SW 1271 (cell line): ENCODE data around the gene SLC48A1.

ENCODE experiments used
- DNase-seq, 2 experiments: peaks; one replicate each; lab custom pipeline; 2025; lab: John Stamatoyannopoulos, UW

Gene SLC48A1

DNA sequence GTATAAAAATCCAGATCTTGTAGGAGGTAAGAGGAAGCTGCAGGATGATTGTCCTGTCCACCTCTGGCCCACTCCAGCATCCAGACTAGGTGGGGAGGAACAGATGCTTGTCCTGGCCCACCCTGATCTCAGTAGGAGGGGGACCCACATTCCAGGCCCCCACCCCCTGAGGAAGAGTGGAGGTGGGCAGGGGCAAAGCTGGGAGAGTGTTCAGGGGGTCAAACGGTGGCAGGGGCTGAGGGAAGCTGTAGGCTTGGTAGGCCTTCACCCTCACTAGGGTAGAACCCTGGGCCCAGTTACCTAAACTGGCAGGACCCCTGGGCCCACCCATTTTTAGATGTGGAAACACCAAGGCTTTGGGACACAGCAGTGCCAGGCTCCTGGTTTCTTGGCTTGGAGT lies 4.1 kb downstream of the SLC48A1 start:
- DNase-seq = no peak

DNA sequence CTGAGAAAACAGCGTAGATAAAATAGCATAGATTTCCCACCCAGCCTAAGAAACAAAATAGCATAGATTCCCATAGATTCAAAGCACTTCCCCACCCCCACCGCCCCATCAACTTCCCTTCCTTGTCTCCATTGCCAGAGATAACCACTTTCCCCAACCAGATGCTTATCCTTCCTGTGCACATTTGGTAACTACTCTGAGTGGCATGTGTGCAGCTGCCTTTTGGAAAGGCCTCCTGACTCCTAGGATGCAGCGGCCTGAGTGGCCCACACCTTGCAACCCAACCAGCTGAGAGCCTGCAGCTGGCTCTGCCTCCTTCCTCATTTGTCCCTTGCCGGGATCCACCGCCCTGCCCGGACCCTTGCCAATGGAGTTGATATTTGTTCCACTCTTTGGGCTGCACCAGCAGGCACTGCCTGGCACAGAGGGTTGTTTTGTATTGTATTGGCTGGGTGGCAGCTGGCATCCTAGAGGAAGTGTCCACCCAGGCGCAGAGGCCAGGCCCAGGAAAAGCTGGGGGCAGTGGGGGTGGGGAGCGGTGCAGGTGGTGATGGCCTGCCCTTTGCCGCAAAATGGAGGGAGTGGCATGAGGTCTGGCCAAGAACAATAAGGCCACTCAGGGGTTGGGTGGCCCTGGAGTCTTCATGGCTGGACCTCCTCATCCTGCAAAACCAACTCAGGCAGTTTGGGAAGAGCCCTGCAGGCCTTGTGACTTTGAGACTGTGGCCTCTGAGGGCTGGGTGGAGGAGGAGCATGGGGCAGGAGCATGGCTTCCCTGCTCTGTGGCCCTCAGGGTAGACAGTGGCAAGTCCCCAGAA lies 4.9 kb downstream of the SLC48A1 start:
- DNase-seq = no peak

DNA sequence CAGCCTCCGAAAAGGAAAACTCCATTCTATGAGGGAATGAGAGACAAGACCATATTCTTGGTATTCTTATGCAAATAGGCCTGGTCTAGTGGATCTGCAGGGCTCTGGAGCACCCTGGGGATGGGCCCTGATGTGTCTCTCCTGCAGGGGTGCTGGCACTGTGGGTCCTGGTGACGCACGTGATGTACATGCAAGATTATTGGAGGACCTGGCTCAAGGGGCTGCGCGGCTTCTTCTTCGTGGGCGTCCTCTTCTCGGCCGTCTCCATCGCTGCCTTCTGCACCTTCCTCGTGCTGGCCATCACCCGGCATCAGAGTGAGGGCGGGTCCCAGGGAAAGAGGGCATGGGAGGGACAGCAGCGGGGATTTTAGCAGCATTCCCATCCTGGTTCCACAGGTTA lies 5.8 kb downstream of the SLC48A1 start:
- no peak for DNase-seq

DNA sequence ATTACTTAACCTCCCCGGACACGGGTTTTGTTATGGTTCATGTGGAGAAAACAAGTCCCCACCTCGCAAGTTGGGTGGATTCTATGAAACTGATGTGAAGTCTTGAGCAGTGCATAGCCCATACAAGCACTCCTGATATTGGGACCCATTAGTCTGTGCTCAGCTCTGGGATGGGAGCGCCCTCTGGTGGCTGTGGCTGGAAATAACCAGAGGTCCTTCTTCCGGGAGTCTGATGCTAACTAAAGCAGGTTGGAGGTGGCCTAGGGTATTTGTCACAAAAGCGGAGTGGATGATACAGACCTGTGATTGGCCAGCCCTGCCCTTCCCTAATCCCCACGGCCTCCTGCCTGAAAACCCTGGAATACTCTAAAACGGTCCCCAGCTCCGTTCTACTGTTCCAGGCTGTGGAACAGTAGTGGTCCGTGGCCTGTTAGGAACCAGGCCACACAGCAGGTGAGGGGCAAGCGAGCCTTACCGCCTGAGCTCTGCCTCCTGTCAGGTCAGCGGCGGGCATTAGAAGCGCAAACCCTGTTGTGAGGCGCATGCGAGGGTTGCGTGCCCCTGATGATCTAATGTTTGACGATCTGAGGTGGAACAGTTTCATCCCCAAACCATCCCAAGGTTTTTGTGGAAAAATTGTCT lies 6.4 kb downstream of the SLC48A1 start:
- DNase-seq = peak; percentile 16 to 74

DNA sequence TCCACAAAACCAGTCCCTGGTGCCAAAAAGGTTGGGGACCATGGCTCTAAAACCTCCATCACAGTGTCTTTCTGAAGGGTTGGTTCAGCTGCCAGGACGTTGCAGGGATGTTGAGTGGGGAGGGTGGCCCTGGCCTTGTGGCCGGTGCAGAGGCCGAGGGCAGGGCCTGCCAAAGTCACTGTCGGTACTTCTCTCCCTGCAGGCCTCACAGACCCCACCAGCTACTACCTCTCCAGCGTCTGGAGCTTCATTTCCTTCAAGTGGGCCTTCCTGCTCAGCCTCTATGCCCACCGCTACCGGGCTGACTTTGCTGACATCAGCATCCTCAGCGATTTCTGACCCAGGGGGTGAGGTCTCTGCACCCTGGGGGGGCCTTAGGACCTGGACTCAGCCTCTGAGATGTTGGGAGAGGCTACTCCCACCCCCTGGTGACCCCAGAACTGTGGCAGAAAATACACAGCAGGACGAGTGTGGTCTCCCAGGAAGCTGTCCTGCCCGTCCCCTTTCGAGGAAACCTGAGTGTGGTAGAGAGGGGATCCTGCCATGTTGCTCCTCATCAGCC lies 7.0 kb downstream of the SLC48A1 start:
- DNase-seq = no peak

DNA sequence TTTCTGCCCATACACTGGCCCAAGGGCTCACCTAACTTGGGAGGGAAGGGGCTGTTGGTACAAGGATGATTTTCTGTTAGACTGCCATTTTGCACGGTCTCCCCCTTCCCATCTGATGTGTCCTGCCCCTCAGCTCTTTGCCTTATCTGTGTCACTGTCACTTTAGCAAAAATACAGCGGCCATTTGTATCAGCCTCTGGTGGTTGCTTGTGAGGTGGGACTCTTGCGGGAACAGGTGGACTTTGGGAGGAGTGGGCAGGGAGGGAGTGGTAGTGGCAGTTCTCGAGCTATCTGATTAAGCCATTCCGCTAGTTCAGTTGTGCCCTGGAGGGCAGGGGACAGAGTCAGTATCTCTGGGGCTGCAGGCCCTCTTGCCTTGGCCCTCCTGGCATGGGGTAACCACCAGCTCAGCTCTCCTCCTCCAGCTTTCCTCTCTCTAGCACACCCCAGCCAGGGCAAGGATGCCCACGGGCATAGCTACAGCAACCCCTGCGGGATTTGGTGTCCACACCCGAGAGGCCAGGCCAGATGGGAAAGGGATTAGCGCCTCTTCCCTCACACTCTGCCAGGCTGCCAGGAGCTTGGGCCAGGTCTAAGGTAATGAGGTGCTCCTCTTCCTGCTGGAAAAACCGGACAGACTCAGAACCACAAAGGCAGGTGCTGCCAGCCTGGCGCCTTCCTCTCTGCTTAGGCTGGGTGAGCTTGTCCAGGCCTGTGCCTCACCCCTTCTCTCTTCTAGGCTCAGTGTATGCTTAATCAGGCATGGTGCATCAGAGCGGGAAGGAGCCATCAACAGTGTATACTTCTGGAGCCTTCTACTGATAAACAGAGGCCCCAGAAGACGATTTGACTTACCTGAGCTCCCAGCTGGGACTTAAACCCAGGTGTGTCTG lies 8.7 kb downstream of the SLC48A1 start:
- no peak for DNase-seq

DNA sequence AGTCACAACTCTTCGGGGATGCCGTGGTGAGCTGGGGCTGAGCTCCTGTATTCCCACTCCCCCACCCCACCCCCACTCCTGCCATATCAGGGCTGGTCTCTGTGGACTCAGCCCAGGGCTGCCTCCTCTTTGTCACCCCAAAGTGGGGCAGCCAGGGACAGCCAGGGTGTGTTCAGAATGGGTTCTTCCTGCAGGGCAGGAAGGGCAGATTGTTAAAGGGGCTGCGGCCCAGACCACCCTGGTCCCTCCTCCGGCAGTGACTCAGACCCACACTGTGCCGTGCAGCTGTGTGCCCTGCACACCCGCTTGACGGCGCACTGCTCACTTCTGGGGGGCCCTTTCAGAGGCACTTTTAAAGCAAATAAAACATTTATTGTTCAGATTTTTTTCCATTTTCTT lies 9.3 kb downstream of the SLC48A1 start:
- DNase-seq = no peak

DNA sequence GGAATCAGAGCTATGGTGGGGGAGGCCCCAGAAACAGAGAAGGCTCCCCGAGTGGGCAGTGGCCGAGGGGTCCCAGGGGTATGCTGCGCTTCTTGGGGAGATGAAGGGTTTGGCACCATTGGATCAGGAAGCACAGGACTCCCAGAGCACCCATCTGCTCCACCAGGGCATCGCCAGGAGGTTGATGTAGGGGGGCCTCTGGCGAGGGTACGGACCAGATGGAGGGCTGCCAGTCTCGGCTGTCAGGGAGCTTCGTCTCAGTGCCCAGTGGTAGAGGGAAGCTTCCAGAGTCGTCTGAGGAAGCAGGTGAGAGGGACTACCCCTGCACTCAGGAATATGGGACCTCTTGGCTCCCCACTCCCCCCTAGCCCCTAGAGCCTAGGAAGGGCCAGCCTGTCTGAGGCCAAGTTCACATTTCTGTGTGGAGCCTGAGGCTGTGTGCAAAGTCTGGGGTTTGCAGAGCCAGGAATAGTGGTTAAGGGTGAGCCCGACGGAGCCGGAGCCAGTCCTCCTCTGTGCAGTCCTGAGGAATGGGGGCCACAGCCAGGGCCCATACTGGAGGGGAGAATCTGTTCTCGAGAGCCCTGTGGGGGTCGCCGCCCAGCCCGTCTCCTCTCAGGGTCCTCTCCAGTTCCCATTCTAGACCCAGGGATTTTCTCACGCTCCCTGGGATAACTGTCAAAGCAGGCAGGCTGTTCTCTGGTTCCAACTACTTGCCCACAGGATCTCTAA lies 10.2 kb downstream of the SLC48A1 start:
- no peak for DNase-seq

DNA sequence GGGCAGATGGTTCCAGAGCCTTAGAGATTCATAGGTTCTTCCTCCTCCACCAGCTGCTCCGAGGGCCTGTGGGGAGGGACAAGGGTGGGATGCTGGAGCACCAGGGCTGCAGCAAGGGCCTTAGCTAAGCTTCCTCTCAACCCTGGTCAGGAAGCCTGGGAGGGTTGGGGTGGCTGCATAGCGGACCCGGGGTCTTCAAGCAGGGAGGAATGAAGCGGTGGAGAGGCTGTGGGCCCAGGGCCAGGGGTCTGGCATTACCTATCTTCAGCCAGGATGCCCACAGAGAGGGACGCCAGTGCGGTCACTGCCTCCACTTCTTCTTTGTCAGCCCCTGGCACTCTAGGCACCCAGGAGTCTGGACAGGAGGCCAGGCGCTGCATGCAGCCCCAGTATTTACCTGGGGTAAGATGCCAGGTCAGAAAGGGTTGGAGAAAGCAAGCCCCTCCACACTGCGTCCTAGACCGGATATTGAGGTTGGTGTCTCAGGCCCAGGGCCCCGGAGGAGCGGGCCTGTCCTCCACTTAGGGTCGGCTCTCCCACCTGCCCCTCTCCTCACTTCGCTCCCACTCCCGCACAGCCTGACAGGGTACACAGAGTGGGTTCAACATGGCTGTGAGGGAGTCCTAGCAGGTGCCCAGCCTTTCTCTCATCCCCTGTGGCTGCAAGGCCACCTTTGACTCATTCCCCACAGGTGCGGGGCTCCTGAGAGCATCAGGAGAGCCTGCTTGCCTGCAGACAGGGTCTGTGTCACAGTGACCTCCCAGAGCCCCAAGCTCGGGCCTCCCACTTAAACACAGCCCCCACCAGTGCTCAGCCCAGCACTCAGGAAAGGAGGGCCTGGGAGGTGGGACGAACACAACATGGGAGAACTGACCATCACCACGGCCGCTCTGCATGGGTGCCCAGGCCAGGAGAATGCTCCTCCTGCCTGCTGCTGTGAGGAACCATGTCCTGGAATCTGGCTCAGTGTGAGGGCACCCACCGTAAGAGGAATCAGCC lies 11.1 kb downstream of the SLC48A1 start:
- no peak for DNase-seq

DNA sequence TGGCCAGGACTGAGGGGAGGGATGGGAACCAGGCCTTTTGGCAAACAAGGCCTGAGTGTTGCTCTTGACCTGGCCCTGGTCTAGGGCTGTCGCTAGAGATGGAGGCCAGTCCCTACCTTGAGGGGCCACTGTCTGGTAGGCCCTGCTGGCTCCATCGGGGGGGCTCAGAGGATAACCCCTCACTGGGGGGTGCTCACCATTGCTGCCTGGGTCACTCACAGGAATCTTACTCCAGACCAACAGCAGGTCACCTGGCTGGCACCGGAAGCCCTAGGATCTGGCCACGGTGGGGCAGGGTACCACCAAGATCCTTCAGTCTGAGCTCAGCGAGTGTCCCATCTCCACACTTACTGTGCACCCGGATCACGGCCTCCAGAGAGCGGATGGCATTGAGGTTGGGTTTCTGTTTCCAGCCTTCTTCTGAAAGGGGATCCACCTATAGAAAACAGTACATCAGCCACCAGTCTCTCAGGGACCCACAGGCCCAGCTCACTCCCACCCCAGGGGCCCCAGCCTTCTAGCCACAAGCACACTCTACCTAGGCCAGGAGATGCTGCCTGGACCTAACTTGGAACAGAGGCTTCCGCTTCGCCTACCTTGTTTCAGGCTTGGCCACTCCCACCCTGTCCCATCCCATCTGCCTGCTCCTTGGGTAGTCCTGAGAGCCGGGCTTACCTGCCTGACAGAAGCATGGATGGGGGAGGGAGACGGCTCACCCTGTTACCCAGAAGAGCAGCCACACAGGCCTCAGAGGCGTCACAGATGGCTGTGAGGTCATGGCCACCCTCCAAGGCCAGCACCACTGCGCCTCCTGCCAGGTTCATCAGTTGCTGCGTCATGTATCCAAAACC lies 12.2 kb downstream of the SLC48A1 start:
- no peak for DNase-seq

DNA sequence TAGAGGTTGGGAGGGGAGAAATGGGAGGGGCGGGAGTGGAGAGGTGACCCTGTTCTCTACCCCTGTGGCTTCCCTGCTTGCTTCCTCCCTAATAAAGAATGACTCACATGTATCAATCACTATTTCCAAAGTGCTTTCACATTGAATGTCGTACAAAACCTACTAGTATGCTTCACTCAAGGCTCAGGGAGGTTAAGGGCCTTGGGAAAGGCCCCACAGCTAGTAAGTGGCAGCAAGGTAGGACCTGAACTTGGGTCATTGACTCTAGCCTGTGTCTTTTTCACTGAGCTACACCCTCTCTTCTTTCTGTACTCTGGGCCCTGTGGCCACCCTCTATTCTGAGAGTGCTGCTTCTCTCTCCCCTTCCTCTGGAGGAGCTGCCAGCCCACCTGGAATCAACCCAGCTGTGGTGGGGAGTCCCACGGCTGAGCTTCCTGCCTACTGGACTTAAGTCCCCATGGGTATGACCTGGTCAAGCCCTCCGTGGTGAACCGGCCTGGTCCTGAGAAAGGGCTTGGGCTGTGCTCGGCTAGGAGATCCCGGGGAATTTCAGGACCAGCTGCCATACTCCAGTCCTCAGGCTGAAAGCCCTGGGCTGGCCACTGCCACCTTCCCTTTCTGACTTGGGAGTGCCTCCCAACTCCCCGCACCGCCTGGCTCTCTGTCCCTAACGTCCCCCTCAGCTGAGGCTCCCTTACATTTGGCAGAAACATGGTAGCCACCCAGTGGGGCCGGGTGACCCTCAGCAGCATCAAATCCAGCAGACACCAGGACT lies 13.0 kb downstream of the SLC48A1 start:
- DNase-seq = no peak

DNA sequence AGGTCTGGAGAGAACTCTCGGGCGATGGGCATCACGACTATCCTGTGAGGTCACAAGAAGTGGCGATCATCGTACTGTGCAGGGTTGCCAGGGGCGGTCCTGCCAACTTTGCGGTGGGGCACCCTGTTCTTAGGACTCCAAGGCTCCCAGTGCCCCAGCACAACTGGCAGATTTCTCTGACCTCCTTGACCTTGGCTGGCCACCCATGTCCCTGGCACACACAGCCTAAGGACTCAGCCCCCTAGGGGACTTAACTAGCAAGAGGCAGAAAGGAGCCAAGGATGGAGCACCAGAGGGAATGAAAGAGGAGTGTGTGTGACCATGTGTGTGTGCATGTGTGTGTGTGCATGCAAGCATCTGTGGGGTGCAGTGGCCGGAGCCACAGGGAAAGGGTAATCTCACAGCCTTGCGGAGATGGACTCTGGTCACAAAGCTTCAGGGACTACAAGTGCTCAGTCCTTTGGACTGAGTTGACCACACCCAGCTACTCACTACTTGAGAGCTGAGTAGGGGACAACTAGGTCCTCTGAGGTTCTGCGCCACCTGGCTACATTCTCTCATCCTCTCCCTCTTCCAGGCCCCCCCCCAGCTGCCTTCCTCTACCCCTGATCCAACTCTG lies 13.7 kb downstream of the SLC48A1 start:
- no peak for DNase-seq

DNA sequence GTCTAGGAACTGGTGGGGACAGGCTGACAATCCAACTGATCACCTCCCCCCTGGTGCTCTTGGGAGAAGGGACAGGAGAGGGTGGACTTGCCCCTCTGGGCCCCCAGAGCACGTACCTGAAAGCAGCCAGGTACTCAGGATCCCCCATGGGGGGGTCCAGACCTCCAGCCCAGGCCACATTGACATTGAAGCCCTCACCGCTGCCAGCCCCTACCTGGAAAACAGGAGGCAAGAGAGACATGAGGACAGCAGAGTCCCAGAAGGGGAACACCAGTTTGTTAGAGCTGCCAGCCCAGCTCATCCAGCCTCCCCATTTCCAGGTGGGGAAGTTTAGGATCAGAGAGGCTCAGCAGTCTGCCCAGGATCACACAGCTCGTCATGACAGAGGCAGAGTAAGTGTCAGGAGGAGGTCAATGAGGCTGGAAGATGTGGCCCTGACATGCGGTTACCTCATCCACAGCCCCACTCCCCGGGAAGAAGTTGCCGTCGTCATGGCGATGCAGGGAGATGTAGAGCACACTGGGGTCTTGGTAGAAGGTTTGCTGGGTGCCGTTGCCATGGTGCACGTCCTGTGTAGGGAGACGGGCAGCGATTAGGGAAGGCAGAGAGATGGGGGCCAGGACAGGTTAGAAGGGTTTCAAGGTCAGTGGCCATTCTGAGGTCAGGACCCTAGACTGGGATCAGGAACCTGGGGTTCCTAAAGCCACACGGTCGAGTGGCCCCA lies 14.7 kb downstream of the SLC48A1 start:
- no peak for DNase-seq

DNA sequence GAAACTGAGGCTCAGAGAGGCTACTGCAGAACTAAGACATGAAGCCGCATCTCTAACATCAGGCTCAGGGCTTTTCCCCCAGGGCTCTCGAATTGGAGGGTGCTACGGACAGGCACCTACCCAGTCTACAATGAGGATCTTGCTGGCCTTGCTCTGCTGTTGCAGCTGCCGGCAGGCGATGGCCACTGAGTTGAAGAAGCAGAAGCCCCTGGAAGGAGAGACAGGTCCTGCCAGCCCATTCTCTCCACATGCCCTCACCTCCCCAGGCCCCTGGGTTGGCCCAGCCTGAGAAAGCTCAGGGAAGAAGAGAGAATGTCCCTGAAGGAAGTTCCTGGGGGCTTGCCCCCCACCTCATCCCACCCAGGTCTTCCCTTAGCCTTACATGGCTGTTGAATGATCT lies 16.1 kb downstream of the SLC48A1 start:
- DNase-seq = no peak

DNA sequence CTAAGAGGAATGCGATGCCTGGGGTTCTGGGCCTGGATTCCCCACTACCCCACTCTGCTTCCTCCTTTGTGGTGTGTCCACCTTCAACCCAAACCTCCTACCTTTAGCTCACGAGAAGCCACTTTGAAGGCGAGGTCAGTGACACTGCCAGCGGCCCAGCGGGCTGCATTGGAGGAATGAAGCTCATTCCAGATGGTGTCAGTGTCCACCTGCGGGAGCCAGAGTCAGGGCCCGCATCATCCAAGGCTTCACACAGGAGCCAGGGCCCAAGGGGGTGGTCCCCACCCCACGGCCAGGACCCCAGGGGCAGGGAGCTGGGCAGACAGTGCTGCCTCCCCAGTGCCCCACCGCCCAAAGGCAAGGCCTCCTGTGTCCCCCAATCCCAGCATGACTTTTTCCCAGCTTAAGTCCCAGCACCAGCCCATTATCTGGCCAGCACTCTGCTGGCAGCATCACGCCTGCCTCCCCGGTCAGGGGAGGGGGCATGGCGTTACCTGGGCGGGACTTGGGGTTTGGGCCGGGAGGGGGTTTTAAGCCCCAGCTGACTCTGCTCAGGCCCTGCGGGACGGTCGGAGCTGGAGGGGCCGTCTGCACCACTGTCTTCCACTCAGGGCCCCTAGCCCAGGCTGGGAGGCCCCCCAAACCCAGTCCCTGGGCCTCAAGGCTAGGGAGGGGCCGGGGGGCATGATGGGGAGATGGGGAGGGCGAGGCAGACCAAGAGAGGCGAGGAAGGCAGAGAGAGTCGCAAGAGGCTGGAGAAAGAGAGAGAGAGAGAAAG lies 16.9 kb downstream of the SLC48A1 start:
- no peak for DNase-seq

DNA sequence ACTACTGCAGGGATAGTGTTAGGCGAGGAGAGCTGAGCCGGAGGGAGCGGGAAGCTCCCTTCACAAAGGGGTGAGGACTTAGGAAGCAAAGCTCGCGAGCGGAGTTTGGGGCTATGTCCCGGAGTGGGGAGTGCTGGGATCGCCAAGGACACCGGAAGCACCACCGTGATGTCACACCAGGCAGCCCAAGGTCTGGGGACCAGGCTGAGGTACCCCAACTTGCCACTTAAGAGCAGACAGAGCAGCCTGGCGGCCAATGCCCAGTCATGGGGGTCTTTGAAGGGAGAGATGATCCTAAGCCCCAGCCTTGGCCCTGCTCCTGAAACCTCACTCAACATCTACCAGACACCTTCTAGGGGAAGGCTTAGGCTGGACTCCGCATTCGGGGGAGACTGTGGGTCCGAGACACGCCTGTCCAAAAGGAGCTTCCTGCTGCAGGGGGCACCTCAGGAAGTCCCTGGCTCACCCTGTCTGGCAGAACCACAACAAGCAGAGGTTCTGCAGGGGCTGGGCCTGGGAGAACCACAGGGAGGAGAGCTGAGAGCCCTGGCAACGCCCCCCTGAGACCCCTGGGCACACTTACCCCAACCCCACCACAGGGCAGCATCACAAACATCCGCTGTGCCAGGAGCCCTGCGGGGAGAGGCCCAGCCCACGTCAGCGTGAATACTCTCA lies 17.8 kb downstream of the SLC48A1 start:
- no peak for DNase-seq
